DND-41 (cell line): ENCODE data around the gene TXNDC5.

Experiments
- ATAC-seq: fragments of 200-7000 bp; cut with Tn5 transposase; 3 replicates; pipeline ENCODE4 v1.9.1; 2021; ENCODE audit warnings: low read depth; ENCODE audit not compliant: insufficient read depth
- DNase-seq: peaks from one replicate; pipeline ENCODE4 v3.0.0-alpha.2; 2020
- H2AFZ ChIP-seq: 2 replicates; pipeline ENCODE4 v1.6.0; 2012; ENCODE audit warnings: low read depth, low read length
- H3K27ac ChIP-seq: 2 replicates; pipeline ENCODE4 v1.5.1; 2012; ENCODE audit warnings: low read length, inconsistent platforms
- H3K27me3 ChIP-seq: fragments of 200-600 bp; sonication (generic); 2 replicates; pipeline ENCODE4 v1.6.0; 2012; ENCODE audit warnings: low read length, mild to moderate bottlenecking, inconsistent platforms; ENCODE audit not compliant: insufficient read depth, poor library complexity
- H3K36me3 ChIP-seq: 2 replicates; pipeline ENCODE4 v1.5.1; 2012; ENCODE audit warnings: low read length, inconsistent platforms; ENCODE audit not compliant: insufficient read depth
- H3K4me1 ChIP-seq: 2 replicates; pipeline ENCODE4 v1.5.1; 2012; ENCODE audit warnings: mild to moderate bottlenecking, low read length; ENCODE audit not compliant: insufficient read depth
- H3K4me2 ChIP-seq: 2 replicates; pipeline ENCODE4 v1.6.0; 2012; ENCODE audit warnings: mild to moderate bottlenecking, moderate library complexity, low read length, inconsistent platforms; ENCODE audit not compliant: insufficient read depth
- H3K4me3 ChIP-seq, 2 experiments: fragments of 200-600 bp in 1 of 2; shearing (Covaris generic) in 1 of 2; 2 replicates each; pipeline ENCODE4 v1.5.1; 2012 to 2016; ENCODE audit warnings: inconsistent platforms in 2 of 2, low read length in 2 of 2, mild to moderate bottlenecking in 2 of 2, low read depth in 1 of 2, moderate library complexity in 1 of 2
- H3K79me2 ChIP-seq: 2 replicates; pipeline ENCODE4 v1.6.0; 2012; ENCODE audit warnings: low read length, inconsistent platforms; ENCODE audit not compliant: insufficient read depth
- H3K9ac ChIP-seq: 2 replicates; pipeline ENCODE4 v1.6.0; 2012; ENCODE audit warnings: low read depth, mild to moderate bottlenecking, inconsistent platforms, low read length, moderate library complexity
- H3K9me3 ChIP-seq: 2 replicates; pipeline ENCODE4 v1.5.1; 2012; ENCODE audit warnings: low read length, moderate library complexity, mild to moderate bottlenecking, inconsistent platforms; ENCODE audit not compliant: insufficient read depth, severe bottlenecking
- H4K20me1 ChIP-seq: 2 replicates; pipeline ENCODE4 v1.6.0; 2012; ENCODE audit warnings: low read length; ENCODE audit not compliant: insufficient read depth
- EZH2 ChIP-seq: IDR thresholded peaks from 3 replicates; pipeline ENCODE4 v1.6.1; 2012; ENCODE audit warnings: borderline replicate concordance, low read depth, mild to moderate bottlenecking, moderate library complexity, low read length, inconsistent platforms; ENCODE audit not compliant: severe bottlenecking
- TF ChIP-seq, protein P1 (sequence below): IDR thresholded peaks from 2 replicates; pipeline ENCODE4 v1.5.1; 2012; ENCODE audit warnings: borderline replicate concordance, low read length, moderate library complexity, mild to moderate bottlenecking; ENCODE audit not compliant: poor library complexity, severe bottlenecking; ENCODE audit errors: extremely low read depth

TXNDC5 gene

DNA sequence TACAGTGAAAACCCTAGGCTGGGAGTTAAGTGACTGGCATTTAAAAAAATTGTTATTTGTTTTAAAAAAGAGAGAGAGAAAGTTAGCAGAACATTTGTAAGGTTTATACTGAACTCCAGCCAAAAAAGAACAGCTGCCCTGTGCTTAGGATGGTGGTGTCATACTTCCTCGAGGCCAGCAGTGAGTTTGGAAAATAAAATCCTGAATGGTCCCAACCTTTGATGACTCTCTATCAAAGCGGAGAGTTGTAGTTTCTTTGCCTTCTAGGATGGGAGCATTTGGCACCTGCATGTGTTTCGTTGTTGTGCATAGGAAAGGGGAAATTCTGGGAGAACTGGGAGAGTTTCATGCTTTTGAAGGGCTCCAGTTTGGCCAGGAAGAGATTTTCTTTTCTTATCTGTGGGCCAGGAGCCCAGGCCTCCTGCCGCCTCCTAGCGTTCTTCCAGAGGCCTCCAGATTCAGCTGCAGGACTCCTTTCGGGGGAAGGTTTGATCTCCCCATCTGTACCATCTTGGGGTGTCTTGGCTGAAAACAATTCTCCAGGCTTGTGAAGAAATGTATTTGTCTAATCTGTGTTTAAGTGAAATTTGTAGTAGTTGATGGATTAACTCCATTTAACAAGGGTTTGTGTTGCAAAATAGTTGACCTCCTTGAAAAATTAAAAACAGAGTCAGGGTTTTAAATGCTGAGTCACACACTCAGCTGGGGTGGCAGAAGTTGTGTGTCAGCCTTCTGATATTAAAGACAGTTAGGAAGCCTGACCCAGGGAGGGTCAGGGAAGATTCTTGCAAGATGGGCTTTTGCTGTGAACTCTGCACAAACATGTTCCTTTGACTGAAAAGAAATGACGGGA, 63.4 kb downstream of the TXNDC5 start:
- H3K36me3 ChIP-seq, result no peaks in the 10 kb centered on the region
- no peak for ATAC-seq
- H3K27me3 ChIP-seq, result no peaks in the 10 kb centered on the region
- H3K4me2 ChIP-seq, result no peak overlapping the region
- no peak overlapping the region for H2AFZ ChIP-seq
- H3K27ac ChIP-seq, result no peak overlapping the region
- H3K9ac ChIP-seq, result no peak overlapping the region
- H3K4me1 ChIP-seq, result no peaks in the 10 kb centered on the region
- TF ChIP-seq, protein P1, sequence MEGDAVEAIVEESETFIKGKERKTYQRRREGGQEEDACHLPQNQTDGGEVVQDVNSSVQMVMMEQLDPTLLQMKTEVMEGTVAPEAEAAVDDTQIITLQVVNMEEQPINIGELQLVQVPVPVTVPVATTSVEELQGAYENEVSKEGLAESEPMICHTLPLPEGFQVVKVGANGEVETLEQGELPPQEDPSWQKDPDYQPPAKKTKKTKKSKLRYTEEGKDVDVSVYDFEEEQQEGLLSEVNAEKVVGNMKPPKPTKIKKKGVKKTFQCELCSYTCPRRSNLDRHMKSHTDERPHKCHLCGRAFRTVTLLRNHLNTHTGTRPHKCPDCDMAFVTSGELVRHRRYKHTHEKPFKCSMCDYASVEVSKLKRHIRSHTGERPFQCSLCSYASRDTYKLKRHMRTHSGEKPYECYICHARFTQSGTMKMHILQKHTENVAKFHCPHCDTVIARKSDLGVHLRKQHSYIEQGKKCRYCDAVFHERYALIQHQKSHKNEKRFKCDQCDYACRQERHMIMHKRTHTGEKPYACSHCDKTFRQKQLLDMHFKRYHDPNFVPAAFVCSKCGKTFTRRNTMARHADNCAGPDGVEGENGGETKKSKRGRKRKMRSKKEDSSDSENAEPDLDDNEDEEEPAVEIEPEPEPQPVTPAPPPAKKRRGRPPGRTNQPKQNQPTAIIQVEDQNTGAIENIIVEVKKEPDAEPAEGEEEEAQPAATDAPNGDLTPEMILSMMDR, result no peak
- TF ChIP-seq EZH2, result no peak
- no peak overlapping the region for H3K4me3 ChIP-seq
- H3K9me3 ChIP-seq, result peaks cover 5% of the 10 kb centered on the region
- no peaks in the 10 kb centered on the region for H4K20me1 ChIP-seq
- no peaks in the 10 kb centered on the region for H3K79me2 ChIP-seq
- no peak for DNase-seq

DNA sequence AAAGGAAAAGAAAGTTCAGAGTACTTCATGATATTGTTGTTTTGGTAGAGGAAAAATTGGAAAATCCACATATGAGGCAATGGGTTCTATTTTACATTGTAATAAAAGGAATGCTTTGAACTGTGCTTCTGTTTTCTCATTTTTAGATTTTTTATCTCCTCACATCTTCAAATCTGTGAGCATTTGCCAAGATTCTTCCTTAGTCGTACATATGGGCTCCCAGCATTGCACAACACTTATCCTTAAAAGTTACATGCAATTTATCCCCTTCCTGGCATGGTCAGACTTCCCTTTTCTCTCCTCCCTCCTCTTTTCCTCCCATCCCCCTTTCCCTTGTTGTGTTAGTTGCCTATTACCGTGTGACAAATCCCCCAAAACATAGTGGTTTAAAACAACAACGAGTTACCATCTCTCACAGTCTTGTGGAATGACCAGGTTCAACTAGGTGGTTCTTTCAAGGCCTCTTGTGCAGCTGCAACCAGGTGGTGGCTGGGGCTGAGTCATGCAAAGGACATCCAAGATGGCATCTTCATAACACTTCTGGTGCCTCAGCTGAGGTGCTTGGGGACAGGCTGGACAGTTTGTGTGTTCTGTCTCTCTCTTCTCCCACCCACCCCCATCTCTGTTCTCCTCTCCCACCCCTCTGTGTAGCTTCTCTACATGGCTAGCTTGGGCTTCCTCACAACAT, 68.7 kb downstream of the TXNDC5 start:
- Histone ChIP-seq H3K4me1 (no peaks in the 10 kb centered on the region), H2AFZ (no peak overlapping the region), H3K36me3 (no peaks in the 10 kb centered on the region), H3K27me3 (peaks cover 3% of the 10 kb centered on the region), H3K4me2 (no peak overlapping the region), H3K9ac (no peak overlapping the region), H4K20me1 (no peaks in the 10 kb centered on the region), H3K27ac (no peak overlapping the region), H3K4me3 (no peak overlapping the region), H3K9me3 (no peaks in the 10 kb centered on the region), H3K79me2 (no peaks in the 10 kb centered on the region)
- DNase-seq (no peak), ATAC-seq (no peak)
- TF ChIP-seq, protein P1, result no peak
- TF ChIP-seq EZH2, result no peak

DNA sequence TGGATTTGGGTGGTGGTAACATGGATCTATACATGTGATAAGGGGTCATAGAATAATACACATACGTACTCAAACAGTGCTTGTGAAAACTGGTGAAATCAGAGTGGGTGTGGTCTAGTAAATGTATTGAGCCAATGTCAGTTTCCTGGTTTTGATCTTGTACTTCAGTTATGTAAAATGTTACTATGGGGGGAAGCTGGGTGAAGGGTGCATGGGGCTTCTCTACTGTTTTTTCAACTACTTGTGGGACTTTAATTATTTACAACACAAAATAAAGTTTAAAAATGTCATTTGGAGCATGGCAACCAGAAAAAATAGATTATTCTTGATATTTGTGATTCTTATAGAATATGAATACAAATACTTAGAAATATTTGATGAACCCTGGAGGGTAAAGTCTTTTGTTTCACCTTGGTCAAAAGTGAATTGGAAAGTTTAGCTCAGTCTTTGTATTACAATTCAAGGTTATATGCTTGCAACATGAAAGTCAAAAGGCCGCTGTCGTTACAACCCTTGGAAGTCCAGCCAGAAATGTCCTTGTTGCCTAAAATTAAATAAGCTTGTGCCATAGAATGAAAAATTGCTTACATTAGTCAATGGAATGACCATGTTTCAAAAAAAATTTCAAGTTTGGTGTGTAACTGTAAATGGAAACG, 74.1 kb downstream of the TXNDC5 start:
- no peak overlapping the region for H2AFZ ChIP-seq

More for the DNA sequence above, 74.1 kb downstream of the TXNDC5 start:
- no peak overlapping the region for H3K27ac ChIP-seq
- H4K20me1 ChIP-seq, result no peaks in the 10 kb centered on the region
- no peaks in the 10 kb centered on the region for H3K9me3 ChIP-seq
- no peaks in the 10 kb centered on the region for H3K79me2 ChIP-seq
- ATAC-seq (no peak), DNase-seq (no peak)
- H3K4me1 ChIP-seq, result no peaks in the 10 kb centered on the region
- no peak for TF ChIP-seq EZH2
- TF ChIP-seq, protein P1, result no peak
- peaks cover 3% of the 10 kb centered on the region for H3K27me3 ChIP-seq
- H3K36me3 ChIP-seq, result no peaks in the 10 kb centered on the region
- H3K4me3 ChIP-seq, result no peak overlapping the region
- H3K9ac ChIP-seq, result no peak overlapping the region
- H3K4me2 ChIP-seq, result no peak overlapping the region
